Spleen (tissue), 11 donors: ENCODE results near the gene POLD2. TPM values are rescaled to one million over a fixed set of nuclear protein-coding genes. Genes with fewer than 3 reads are reported as not detected.
A peak's percentile ranks its signal among the peaks of the same experiment; 100 is the strongest.

Experiments used
- DNase-seq: peaks from one replicate; pipeline ENCODE4 v3.0.0-alpha.2; 2020
- H3K27ac ChIP-seq, 8 donors: fragments of 200-600 bp; sonication (generic) in 7 of 8; 1 replicate in 4 of 8; 2 replicates in 4 of 8; pipeline versions ENCODE4 v1.5.0 to v1.8.0; 2016 to 2021; ENCODE audit warnings: inconsistent platforms in 4 of 8, mild to moderate bottlenecking in 4 of 8, moderate library complexity in 1 of 8
- H3K27me3 ChIP-seq, 7 donors: fragments of 200-600 bp; sonication (generic) in 6 of 7; replicated peaks in 1 of 7; 1 replicate in 4 of 7; 2 replicates in 3 of 7; pipeline versions ENCODE4 v1.5.0 to v1.8.0; 2016 to 2021; ENCODE audit warnings: inconsistent platforms in 3 of 7, mild to moderate bottlenecking in 1 of 7
- H3K36me3 ChIP-seq, 6 donors: fragments of 200-600 bp; sonication (generic) in 5 of 6; 1 replicate in 4 of 6; 2 replicates in 2 of 6; pipeline versions ENCODE4 v1.5.0 to v1.8.0; 2016 to 2021; ENCODE audit warnings: inconsistent platforms in 2 of 6
- H3K4me1 ChIP-seq, 6 donors: fragments of 200-600 bp; sonication (generic) in 5 of 6; 1 replicate in 3 of 6; 2 replicates in 3 of 6; pipeline versions ENCODE4 v1.5.0 to v1.8.0; 2016 to 2021; ENCODE audit warnings: inconsistent platforms in 3 of 6
- H3K4me3 ChIP-seq, 8 donors: fragments of 200-600 bp; sonication (generic) in 7 of 8; 1 replicate in 4 of 8; 2 replicates in 4 of 8; pipeline versions ENCODE4 v1.5.0 to v1.8.0; 2016 to 2021; ENCODE audit warnings: inconsistent platforms in 4 of 8, mild to moderate bottlenecking in 4 of 8, moderate library complexity in 2 of 8
- H3K9me3 ChIP-seq, 8 donors: fragments of 200-600 bp; sonication (generic) in 7 of 8; 1 replicate in 4 of 8; 2 replicates in 4 of 8; pipeline versions ENCODE4 v1.5.0 to v1.8.0; 2016 to 2021; ENCODE audit warnings: inconsistent platforms in 4 of 8
- POLR2A ChIP-seq, 3 donors: fragments of 450-650 bp; IDR thresholded peaks; one replicate each; pipeline ENCODE4 v1.5.1; 2017; ENCODE audit warnings: antibody characterized with exemption in 3 of 3, mild to moderate bottlenecking in 1 of 3
- POLR2AphosphoS5 ChIP-seq, 3 donors: sonication (generic); formaldehyde crosslinking; IDR thresholded peaks; one replicate each; pipeline ENCODE4 v1.5.1; 2017; ENCODE audit warnings: antibody characterized with exemption in 3 of 3
- WGBS, 5 donors: extraction: QIAGEN DNeasy Blood & Tissue Kit in 3 of 5; methylation state at CpG; one replicate each; pipeline versions ENCODE4 v1.1.5 to v1.1.7; 2013 to 2018; 5-methylcytosine and 5-hydroxymethylcytosine counted together
- intact Hi-C: fragments of 100-400 bp; cut with DNase I; formaldehyde crosslinking; loops from one replicate; pipeline ENCODE4 v1.15.0; 2023; ENCODE audit warnings: low total_unique reads
- polyA plus RNA-seq, 3 donors: library from polyadenylated mRNA; stranded (reverse); fragments of 200-250 nt; gene quantifications; one replicate each; pipeline ENCODE4 v1.2.1, GENCODE V29; 2013
- total RNA-seq, 7 donors: library from RNA; depleted of rRNA in 3 of 7; stranded (reverse); fragments of >200 nt in 3 of 7; fragmentation: NEBNext Ultra II Directional in 4 of 7; extraction: Animal tissue kit (Norgen Biotek cat#: 25700) in 4 of 7; gene quantifications; one replicate each; pipeline versions ENCODE4 v1.1.0 to v1.2.1, GENCODE V29; 2016 to 2021
- TF ChIP-seq, protein P1 (sequence below), 11 experiments: fragments of 200-600 bp in 7 of 11; fragments of 450-650 bp in 4 of 11; sonication (generic) in 4 of 11; IDR thresholded peaks in 8 of 11; conservative IDR thresholded peaks in 3 of 11; 1 replicate in 7 of 11; 2 replicates in 4 of 11; pipeline versions ENCODE4 v1.4.0 to v1.8.0; 2016 to 2021; ENCODE audit warnings: antibody characterized with exemption in 11 of 11, inconsistent platforms in 4 of 11, mild to moderate bottlenecking in 1 of 11
- donor health status: healthy with polysubstance abuse.
- donor health status: DM: no; HTN: no; CAD: no; lungs with moderate emphysema.
- donor health status: DM: no; HTN: no; CAD: no.
- donor health status: Bipolar disorder and iron deficiency.
- donor health status: healthy.
- donor health status: DM: no; HTN: no; CAD: no.
- donor health status: DM: yes; HTN: yes; CAD: no.

POLD2 gene
- total and polyA plus RNA-seq, 10 donors: 31.9 to 79.1 (median 49.3) TPM

DNA sequence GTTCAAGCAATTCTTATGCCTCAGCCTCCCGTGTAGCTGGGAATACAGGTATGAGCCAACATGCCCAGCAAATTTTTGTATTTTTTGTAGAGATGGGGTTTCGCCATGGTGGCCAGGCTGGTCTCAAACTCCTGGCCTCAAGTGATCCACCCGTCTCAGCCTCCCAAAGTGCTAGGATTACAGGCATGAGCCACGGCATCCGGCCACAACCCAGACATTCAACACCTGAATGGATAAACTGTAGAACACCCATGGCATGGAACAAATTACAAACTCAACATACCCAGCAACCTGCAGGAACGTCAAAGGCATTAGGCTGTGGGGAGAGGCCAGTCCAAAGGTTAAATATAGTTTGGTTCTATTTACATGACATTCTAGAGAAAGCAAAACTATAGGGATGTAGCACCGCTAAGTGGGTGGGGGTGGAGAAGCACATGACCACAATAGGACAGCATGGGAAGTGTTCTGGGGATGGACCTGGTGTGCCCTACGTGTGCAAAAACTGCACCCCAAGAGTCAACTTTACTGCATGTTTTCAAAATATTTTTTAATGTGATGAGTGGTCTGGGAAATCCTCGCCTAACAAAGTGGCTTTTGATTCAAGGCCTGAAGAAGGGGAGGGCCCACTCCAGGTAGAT is 51.5 kb downstream of the POLD2 start:
- Histone ChIP-seq H3K36me3 (peaks cover 0 to 48% (median 36%) of the 10 kb centered on the region in 6 donors), H3K9me3 (no peaks in the 10 kb centered on the region), H3K4me1 (peaks cover 18 to 79% (median 48%) of the 10 kb centered on the region in 6 donors), H3K4me3 (no peak overlapping the region), H3K27me3 (no peaks in the 10 kb centered on the region), H3K27ac (peak overlapping the region in 6 of 8 donors; percentile 9 to 98 (median 94))
- no peak for DNase-seq
- TF ChIP-seq, protein P1, sequence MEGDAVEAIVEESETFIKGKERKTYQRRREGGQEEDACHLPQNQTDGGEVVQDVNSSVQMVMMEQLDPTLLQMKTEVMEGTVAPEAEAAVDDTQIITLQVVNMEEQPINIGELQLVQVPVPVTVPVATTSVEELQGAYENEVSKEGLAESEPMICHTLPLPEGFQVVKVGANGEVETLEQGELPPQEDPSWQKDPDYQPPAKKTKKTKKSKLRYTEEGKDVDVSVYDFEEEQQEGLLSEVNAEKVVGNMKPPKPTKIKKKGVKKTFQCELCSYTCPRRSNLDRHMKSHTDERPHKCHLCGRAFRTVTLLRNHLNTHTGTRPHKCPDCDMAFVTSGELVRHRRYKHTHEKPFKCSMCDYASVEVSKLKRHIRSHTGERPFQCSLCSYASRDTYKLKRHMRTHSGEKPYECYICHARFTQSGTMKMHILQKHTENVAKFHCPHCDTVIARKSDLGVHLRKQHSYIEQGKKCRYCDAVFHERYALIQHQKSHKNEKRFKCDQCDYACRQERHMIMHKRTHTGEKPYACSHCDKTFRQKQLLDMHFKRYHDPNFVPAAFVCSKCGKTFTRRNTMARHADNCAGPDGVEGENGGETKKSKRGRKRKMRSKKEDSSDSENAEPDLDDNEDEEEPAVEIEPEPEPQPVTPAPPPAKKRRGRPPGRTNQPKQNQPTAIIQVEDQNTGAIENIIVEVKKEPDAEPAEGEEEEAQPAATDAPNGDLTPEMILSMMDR (IDR thresholded peaks at IDR 0.05 in 8 of 11, conservative IDR thresholded peaks at IDR 0.05 in 3 of 11): no peak
- no peak for TF ChIP-seq POLR2AphosphoS5 (IDR thresholded peaks at IDR 0.05)
- no peak for TF ChIP-seq POLR2A (IDR thresholded peaks at IDR 0.05)
- 73 to 85% (median 83%) methylated on average over 9 of the region's 9 CpGs for WGBS, 5 donors
- intact Hi-C loops: no loop called here

DNA sequence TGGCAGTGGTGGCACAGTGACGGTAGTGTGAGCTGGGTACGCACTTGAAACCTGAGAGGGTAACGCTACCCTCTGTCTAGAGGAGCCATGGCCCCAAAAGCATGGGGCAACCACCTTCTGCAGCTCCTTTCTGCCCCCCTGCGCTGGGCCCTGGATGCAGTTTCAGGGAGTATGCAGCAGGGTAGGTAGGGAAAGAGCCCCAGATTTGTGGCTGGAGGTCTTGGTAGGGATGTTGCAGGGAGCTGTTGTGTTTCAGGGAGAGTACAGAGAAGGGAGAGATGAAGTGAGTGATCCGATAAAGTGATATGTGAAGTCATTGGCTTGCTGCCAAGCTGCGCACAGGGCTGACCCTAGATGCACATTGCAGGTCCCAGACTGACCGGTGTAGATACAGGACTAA is 55.3 kb downstream of the POLD2 start:
- Histone ChIP-seq H3K4me1 (peaks cover 29 to 82% (median 60%) of the 10 kb centered on the region in 6 donors), H3K27ac (no peak overlapping the region), H3K9me3 (no peaks in the 10 kb centered on the region), H3K36me3 (peaks cover 0 to 12% (median 5%) of the 10 kb centered on the region in 6 donors), H3K27me3 (no peaks in the 10 kb centered on the region), H3K4me3 (no peak overlapping the region)
- peak; percentile 69 for DNase-seq
- 75 to 87% (median 84%) methylated on average over 7 of the region's 7 CpGs for WGBS, 5 donors
- TF ChIP-seq POLR2AphosphoS5 (IDR thresholded peaks at IDR 0.05) (peak; percentile 50 to 74 (median 67)), POLR2A (IDR thresholded peaks at IDR 0.05) (no peak)
- TF ChIP-seq, protein P1 (IDR thresholded peaks at IDR 0.05 in 8 of 11, conservative IDR thresholded peaks at IDR 0.05 in 3 of 11): no peak
- intact Hi-C loops: no loop called here

DNA sequence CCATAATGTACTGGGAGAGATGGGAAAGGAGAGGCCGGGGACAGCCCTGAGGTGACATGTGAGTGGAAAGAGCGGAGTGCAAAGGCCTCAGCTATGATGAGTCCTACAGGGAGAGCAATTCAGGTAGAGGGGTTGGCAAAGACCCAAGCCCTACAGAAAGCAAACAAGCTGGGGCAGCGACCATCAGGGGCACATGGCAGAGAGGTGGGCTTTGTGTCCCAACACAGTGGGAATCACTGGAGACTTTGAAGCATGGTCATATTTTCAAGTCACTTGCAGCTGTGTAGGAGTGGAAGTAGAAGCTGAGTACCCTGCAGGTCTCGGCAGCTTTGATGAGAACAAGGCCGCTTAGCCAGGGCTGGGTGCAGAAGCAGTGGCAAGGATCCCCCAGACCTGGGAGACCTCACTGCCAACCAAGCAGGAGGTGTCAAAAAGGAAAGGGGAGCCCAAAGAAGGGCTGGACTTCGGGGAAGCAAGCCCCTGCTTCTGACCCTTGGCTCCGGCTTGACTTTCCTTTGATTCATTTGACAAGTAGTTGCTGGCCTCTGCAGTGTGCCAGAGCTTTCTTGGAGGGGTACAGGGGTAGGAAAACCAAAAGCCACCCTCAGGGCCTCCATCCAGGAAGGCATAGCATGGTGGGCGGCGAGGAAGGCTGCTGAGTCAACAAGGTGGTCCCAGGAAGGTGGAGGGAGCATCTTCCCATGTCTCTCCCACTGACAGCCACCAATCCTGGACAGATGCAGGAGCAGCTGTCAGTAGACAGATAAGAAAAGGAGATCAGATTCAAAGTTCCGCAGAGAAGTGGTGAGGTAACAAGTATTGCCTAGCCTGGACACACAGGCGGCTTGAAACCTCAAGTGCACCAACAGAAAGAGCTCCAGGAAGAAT is 56.0 kb downstream of the POLD2 start:
- 85 to 90% (median 87%) methylated on average over 11 of the region's 11 CpGs for WGBS, 5 donors
- peak in 2 of 3 donors; percentile 58 to 65 for TF ChIP-seq POLR2AphosphoS5 (IDR thresholded peaks at IDR 0.05)
- TF ChIP-seq, protein P1 (IDR thresholded peaks at IDR 0.05 in 8 of 11, conservative IDR thresholded peaks at IDR 0.05 in 3 of 11): no peak
- H3K9me3 ChIP-seq: no peaks in the 10 kb centered on the region
- H3K4me1 ChIP-seq: peaks cover 24 to 82% (median 60%) of the 10 kb centered on the region in 6 donors
- intact Hi-C loops: no loop called here
- H3K27ac ChIP-seq: no peak overlapping the region
- H3K4me3 ChIP-seq: no peak overlapping the region
- DNase-seq: peak; percentile 69
- no peaks in the 10 kb centered on the region for H3K27me3 ChIP-seq
- peaks cover 0 to 12% (median 2%) of the 10 kb centered on the region in 6 donors for H3K36me3 ChIP-seq
